HL-60 (cell line): ENCODE data around the gene RHOD.

Experiments used
- DNase-seq, 2 experiments: peaks; one replicate each; pipeline ENCODE4 v3.0.0-alpha.2; 2010 to 2020; ENCODE audit warnings: low read depth in 1 of 2, low spot score in 1 of 2
- H3K27ac ChIP-seq: fragments of 250-450 bp; sonication (Bioruptor Pico); replicated peaks from 2 replicates; pipeline ENCODE4 v1.5.1; 2020; ENCODE audit warnings: mild to moderate bottlenecking, moderate library complexity
- H3K27me3 ChIP-seq: fragments of 250-450 bp; sonication (Bioruptor Pico); 2 replicates; pipeline ENCODE4 v1.5.1; 2021; ENCODE audit warnings: mild to moderate bottlenecking, moderate library complexity; ENCODE audit not compliant: insufficient read depth, poor library complexity, severe bottlenecking
- H3K4me3 ChIP-seq: replicated peaks from 2 replicates; pipeline ENCODE4 v1.5.1; 2011; ENCODE audit warnings: mild to moderate bottlenecking, control low read depth, low read length; ENCODE audit not compliant: insufficient read depth
- GABPA ChIP-seq: IDR thresholded peaks from 2 replicates; pipeline ENCODE4 v1.6.1; 2012; ENCODE audit warnings: low read depth
- POLR2AphosphoS5 ChIP-seq: IDR thresholded peaks from 2 replicates; pipeline ENCODE4 v1.6.1; 2012; ENCODE audit warnings: low read depth
- REST ChIP-seq: IDR thresholded peaks from 2 replicates; pipeline ENCODE4 v1.6.1; 2012; ENCODE audit warnings: low read depth; ENCODE audit not compliant: insufficient replicate concordance
- SPI1 ChIP-seq: IDR thresholded peaks from 2 replicates; pipeline ENCODE4 v1.6.1; 2012; ENCODE audit warnings: low read depth, mild to moderate bottlenecking, borderline replicate concordance
- TF ChIP-seq, protein P1 (sequence below): IDR thresholded peaks from one replicate; pipeline ENCODE4 v1.5.1; 2011; ENCODE audit warnings: low read length, control low read depth, inconsistent platforms; ENCODE audit not compliant: insufficient read depth

Gene RHOD

DNA sequence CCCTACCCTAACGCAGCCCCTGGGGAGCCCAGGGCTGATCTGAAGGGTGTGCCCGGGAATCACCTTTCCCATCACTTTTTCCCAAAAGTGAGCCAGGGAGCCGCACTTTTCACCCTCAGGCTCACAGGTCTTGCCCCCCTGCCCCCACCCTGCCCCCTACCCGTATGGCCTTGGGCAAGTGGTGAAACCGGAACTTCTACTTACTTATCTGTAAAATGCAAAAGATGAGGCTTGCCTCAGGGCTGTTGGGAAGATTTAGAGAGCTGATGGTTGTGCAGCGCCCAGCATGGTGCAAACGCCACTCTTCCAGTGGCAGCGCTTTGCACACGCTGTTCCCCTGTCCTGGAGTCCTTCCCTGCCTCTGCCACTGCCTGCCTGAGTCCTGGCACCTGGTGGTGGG lies 25.7 kb upstream of the RHOD start:
- no peak overlapping the region for H3K27ac ChIP-seq
- no peak for DNase-seq
- H3K4me3 ChIP-seq = no peak overlapping the region
- TF ChIP-seq POLR2AphosphoS5 (no peak), SPI1 (no peak), GABPA (no peak), REST (no peak)
- TF ChIP-seq, protein P1, sequence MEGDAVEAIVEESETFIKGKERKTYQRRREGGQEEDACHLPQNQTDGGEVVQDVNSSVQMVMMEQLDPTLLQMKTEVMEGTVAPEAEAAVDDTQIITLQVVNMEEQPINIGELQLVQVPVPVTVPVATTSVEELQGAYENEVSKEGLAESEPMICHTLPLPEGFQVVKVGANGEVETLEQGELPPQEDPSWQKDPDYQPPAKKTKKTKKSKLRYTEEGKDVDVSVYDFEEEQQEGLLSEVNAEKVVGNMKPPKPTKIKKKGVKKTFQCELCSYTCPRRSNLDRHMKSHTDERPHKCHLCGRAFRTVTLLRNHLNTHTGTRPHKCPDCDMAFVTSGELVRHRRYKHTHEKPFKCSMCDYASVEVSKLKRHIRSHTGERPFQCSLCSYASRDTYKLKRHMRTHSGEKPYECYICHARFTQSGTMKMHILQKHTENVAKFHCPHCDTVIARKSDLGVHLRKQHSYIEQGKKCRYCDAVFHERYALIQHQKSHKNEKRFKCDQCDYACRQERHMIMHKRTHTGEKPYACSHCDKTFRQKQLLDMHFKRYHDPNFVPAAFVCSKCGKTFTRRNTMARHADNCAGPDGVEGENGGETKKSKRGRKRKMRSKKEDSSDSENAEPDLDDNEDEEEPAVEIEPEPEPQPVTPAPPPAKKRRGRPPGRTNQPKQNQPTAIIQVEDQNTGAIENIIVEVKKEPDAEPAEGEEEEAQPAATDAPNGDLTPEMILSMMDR = no peak
- peaks cover 31% of the 10 kb centered on the region for H3K27me3 ChIP-seq

DNA sequence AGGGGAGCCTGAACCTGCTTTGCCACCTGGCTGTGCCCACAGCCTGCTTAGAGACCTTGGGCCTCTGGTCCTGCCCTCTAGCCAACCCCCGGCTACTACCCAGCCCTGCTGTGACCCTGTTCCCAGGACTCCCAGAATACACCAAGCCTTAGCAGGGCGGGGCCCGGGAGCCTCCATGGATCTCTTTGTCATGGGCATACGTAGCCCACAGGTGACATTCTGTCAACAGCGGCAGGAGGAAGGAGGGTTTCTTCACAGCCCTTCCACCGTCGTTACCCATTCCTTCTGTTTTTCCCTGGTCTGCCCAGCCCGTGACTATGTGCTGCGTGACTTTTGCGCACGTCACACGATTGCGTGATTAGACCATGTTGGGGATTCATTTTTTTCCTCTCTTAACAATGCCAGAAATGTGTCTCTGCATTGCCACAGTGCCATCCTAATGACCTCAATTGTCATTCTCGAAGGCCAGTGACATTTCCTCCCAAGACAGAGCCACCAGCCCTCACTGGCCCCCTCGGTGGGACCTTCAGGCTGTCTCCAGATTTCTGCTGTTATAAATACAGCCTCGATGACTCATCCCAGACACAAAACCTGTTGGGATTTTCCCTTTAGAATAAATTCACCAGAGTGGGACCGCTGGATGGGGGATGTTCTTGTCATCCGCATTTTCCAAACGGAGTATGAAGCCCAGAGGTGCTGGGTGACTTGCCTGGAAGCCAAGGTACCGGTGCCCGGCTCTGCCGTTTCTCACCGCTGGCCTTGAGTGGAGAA lies 24.7 kb upstream of the RHOD start:
- H3K4me3 ChIP-seq = no peak overlapping the region
- peaks cover 27% of the 10 kb centered on the region for H3K27me3 ChIP-seq
- TF ChIP-seq POLR2AphosphoS5 = no peak
- no peak for TF ChIP-seq SPI1
- no peak for TF ChIP-seq REST
- TF ChIP-seq, protein P1 = no peak
- TF ChIP-seq GABPA = no peak
- no peak overlapping the region for H3K27ac ChIP-seq
- DNase-seq = no peak

DNA sequence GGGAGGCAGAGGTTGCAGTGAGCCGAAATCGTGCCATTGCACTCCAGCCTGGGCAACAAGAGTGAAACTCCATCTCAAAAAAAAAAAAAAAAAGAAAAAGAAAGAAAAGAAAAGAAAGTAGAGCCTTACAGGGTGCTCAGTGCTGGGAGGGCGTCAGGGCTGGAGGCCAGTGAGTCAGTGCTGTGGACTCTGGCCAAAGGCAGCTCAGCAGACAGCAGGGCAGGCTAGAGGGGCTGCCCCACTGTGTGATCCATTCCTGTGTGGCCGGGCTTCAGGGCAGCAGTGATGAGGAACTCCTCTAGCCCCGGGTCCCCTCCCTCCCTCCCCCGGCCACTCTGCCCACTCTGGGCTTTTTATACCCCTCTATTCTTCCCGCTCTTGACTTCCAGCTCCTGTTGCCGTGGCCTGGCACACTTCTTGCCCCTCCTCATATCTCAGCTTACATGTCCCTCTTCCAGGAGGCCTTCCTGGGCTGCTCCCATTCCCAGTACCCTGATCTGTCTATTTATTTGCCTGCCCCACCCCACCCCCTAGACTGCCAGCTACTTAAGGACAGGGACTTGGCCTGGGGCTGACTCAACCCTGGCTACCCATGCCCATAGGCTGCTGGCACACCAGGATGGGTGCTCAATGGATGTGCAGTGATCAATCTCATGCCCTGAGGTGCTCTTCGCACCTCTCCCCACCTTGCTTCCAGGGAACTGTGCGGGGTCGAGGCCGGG lies 23.7 kb upstream of the RHOD start:
- DNase-seq = no peak
- Histone ChIP-seq H3K4me3 (no peak overlapping the region), H3K27ac (no peak overlapping the region), H3K27me3 (peaks cover 21% of the 10 kb centered on the region)
- TF ChIP-seq REST (no peak), GABPA (no peak), POLR2AphosphoS5 (no peak), SPI1 (no peak)
- TF ChIP-seq, protein P1 = no peak
